Heart right ventricle (tissue), 16 donors: ENCODE results near the gene SLC25A41. TPM values are rescaled to one million over a fixed set of nuclear protein-coding genes. Genes with fewer than 3 reads are reported as not detected.

Source experiments
- ATAC-seq, 8 donors: fragments of 200-7000 bp; cut with Tn5 transposase; one replicate each; pipeline ENCODE4 v1.9.1; 2020; ENCODE audit warnings: mild to moderate bottlenecking in 8 of 8, moderate library complexity in 8 of 8, moderate number of reproducible peaks in 1 of 8
- DNase-seq, 2 donors: peaks; one replicate each; pipeline ENCODE4 v3.0.0-alpha.2; 2020
- H3K27ac ChIP-seq, 10 donors: fragments of 200-600 bp; sonication (generic) in 2 of 10; one replicate each; pipeline versions ENCODE4 v1.5.0 to v1.8.0; 2020 to 2022; ENCODE audit warnings: mild to moderate bottlenecking in 3 of 10
- H3K27me3 ChIP-seq, 7 donors: fragments of 200-600 bp; one replicate each; pipeline ENCODE4 v1.8.0; 2021 to 2022; ENCODE audit warnings: mild to moderate bottlenecking in 2 of 7
- H3K36me3 ChIP-seq, 9 donors: fragments of 200-600 bp; sonication (generic) in 1 of 9; one replicate each; pipeline versions ENCODE4 v1.5.0 to v1.8.0; 2020 to 2022; ENCODE audit warnings: mild to moderate bottlenecking in 2 of 9
- H3K4me1 ChIP-seq, 9 donors: fragments of 200-600 bp; sonication (generic) in 1 of 9; one replicate each; pipeline versions ENCODE4 v1.5.0 to v1.8.0; 2020 to 2022; ENCODE audit warnings: mild to moderate bottlenecking in 4 of 9
- H3K4me3 ChIP-seq, 10 donors: fragments of 200-600 bp; sonication (generic) in 2 of 10; one replicate each; pipeline versions ENCODE4 v1.5.0 to v1.8.0; 2020 to 2022; ENCODE audit warnings: mild to moderate bottlenecking in 7 of 10, moderate library complexity in 2 of 10
- H3K9me3 ChIP-seq, 11 donors: fragments of 200-600 bp in 10 of 11; sonication (generic) in 2 of 11; one replicate each; pipeline versions ENCODE4 v1.5.0 to v1.8.0; 2013 to 2022; ENCODE audit warnings: mild to moderate bottlenecking in 2 of 11, control low read depth in 1 of 11, moderate library complexity in 1 of 11
- WGBS, 2 donors: extraction: QIAGEN DNeasy Blood & Tissue Kit; methylation state at CpG; one replicate each; pipeline ENCODE4 v1.1.7; 2013; ENCODE audit warnings: inconsistent platforms in 1 of 2; 5-methylcytosine and 5-hydroxymethylcytosine counted together
- intact Hi-C, 10 donors: fragments of 100-400 bp; cut with DNase I; formaldehyde crosslinking; loops; one replicate each; pipeline versions ENCODE4 v1.11.1 to v1.14.2; 2022
- polyA plus RNA-seq, 2 donors: library from polyadenylated mRNA; stranded (reverse); fragments of 200-250 nt; gene quantifications; one replicate each; pipeline ENCODE4 v1.2.3, GENCODE V29; 2013
- total RNA-seq, 10 donors: library from RNA; stranded (reverse); fragmentation: NEBNext Ultra II Directional in 3 of 10; extraction: Animal tissue kit (Norgen Biotek cat#: 25700) in 3 of 10; gene quantifications; one replicate each; pipeline versions ENCODE4 v1.2.1 to v1.2.4, GENCODE V29; 2021 to 2023
- TF ChIP-seq, protein P1 (sequence below), 9 donors: fragments of 200-600 bp; sonication (generic) in 2 of 9; IDR thresholded peaks; one replicate each; pipeline versions ENCODE4 v1.5.0 to v1.8.0; 2021 to 2022; ENCODE audit warnings: antibody characterized with exemption in 9 of 9, mild to moderate bottlenecking in 5 of 9, moderate library complexity in 1 of 9
- donor health status: Arrhythmogenic right ventricular cardiomyopathy.
- donor health status: ischemic (EF 13 %, LVEDD 7.1; RV severe dilation, severe dysfunction).
- donor health status: healthy with polysubstance abuse.
- donor health status: DM: no; HTN: yes; CAD: no.
- donor health status: DM: no; HTN: no; CAD: no.
- donor health status: ischemic (EF 25% LVEDD 6.9; RV normal size, moderate dysfunction).
- donor health status: ischemic (EF 25% LVEDD 5.7; RV mildly dilated, moderate dysfunction).
- donor health status: healthy.
- donor health status: DM: yes; HTN: yes; CAD: no.
- donor health status: Ischemic cardiomyopathy.
- donor health status: ischemic (EF 35%, LVEDD 5.7; RV mildly dilated, moderate dysfunction).
- donor health status: nonischemic (EF 11% LVEDD 7.7; RV severe dilation, severe dysfunction).
- donor health status: DM: yes; HTN: yes; CAD: no.
- donor health status: PGD.
- donor health status: ischemic (EF 29% LVEDD 5.4; RV normal size, mild dysfunction).
- donor health status: nonischemic (EF 23%, LVEDD 6.1; RV moderate dilation, normal function).

The SLC25A41 gene
- total and polyA plus RNA-seq, 12 donors, result 0.17 to 1.7 (median 0.44) TPM; not detected in 4

DNA sequence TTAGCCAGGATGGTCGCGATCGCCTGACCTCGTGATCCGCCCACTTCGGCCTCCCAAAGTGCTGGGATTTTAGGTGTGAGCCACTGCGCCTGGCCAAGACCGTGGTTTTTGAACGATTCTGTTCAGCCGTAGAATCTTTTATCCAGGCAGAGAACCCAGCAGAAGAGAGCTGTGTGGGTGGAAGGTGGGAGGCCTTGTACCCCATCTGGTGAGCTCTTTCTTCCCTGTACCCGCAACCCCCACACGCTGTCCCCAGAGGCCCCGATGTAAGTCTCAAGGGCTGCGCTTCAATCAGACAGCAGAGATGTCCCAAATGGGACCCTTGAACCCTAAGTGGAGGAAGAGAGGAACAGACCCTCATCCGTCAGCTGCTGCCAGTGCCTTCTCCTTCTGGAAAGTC, 22.4 kb upstream of the SLC25A41 start:
- peaks cover 0 to 24% (median 10%) of the 10 kb centered on the region in 11 donors for H3K9me3 ChIP-seq
- peaks cover 0 to 10% (median 0%) of the 10 kb centered on the region in 7 donors for H3K27me3 ChIP-seq
- no peak overlapping the region for H3K4me3 ChIP-seq
- WGBS, 2 donors, result 88 to 96% methylated on average over 15 of the region's 15 CpGs
- TF ChIP-seq, protein P1, sequence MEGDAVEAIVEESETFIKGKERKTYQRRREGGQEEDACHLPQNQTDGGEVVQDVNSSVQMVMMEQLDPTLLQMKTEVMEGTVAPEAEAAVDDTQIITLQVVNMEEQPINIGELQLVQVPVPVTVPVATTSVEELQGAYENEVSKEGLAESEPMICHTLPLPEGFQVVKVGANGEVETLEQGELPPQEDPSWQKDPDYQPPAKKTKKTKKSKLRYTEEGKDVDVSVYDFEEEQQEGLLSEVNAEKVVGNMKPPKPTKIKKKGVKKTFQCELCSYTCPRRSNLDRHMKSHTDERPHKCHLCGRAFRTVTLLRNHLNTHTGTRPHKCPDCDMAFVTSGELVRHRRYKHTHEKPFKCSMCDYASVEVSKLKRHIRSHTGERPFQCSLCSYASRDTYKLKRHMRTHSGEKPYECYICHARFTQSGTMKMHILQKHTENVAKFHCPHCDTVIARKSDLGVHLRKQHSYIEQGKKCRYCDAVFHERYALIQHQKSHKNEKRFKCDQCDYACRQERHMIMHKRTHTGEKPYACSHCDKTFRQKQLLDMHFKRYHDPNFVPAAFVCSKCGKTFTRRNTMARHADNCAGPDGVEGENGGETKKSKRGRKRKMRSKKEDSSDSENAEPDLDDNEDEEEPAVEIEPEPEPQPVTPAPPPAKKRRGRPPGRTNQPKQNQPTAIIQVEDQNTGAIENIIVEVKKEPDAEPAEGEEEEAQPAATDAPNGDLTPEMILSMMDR (IDR thresholded peaks at IDR 0.05), result no peak
- intact Hi-C loops, result no loop called here
- H3K36me3 ChIP-seq, result peaks cover 0 to 62% (median 16%) of the 10 kb centered on the region in 9 donors
- ATAC-seq (no peak), DNase-seq (no peak)
- peaks cover 5 to 23% (median 15%) of the 10 kb centered on the region in 9 donors for H3K4me1 ChIP-seq
- no peak overlapping the region for H3K27ac ChIP-seq

DNA sequence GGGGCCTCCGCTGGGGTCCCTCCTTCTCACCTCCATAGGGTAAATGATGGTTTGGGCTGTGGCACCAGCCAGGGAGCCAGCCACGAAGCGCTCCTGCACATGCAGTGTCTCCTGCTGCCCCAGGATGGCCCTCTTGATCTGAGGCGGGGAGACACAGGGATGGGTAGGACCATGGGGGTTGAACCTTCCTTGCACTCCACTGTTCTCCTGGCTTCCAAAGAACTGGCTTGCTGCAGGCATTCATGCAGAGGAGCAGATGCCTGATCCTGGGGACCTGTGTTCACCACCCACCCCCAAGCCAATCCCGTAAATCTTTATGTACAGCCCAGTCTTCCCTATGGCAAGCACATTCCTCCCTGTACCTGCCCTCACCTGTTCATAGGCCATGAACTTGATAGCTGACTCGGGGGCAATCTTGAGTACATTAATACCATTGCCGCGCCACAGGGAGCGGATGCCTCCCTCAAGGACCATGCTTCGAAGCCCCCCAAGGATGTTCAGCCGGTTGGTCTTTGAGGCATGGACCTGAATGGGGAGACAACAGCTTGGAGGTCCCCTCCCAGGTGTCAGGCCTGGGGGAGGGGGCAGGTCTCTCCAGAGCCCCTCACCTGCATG, 20.5 kb upstream of the SLC25A41 start:
- H3K4me3 ChIP-seq, result no peak overlapping the region
- peaks cover 4 to 14% (median 8%) of the 10 kb centered on the region in 9 donors for H3K4me1 ChIP-seq
- intact Hi-C loops, result no loop called here
- H3K36me3 ChIP-seq, result peaks cover 0 to 74% (median 16%) of the 10 kb centered on the region in 9 donors
- peaks cover 0 to 3% (median 0%) of the 10 kb centered on the region in 7 donors for H3K27me3 ChIP-seq
- H3K9me3 ChIP-seq, result peaks cover 0 to 24% (median 10%) of the 10 kb centered on the region in 11 donors
- TF ChIP-seq, protein P1 (IDR thresholded peaks at IDR 0.05), result no peak
- ATAC-seq, result no peak
- no peak overlapping the region for H3K27ac ChIP-seq
- 97% methylated on average over 11 of the region's 11 CpGs for WGBS, 2 donors
- no peak for DNase-seq

DNA sequence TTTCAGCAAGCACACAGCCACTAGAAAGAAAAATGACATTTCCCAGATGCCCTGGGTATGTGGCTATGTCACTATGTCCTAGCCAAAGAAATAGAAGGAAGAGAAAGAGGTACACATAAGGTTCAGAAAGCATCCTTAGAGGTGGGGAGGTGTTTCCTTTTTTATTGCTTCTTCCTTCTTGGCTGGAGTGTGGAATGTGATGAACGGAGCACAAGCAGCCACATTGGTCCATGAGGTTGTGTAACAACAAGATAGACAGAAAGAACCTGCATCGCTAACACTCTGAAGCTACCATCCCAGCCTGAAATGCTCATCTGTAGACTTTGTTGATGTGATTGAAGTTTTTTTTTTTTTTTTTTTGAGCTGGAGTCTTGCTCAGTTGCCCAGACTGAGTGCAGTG, 19.3 kb upstream of the SLC25A41 start:
- intact Hi-C loops, result no loop called here
- TF ChIP-seq, protein P1 (IDR thresholded peaks at IDR 0.05), result no peak
- DNase-seq (no peak), ATAC-seq (no peak)
- Histone ChIP-seq H3K4me1 (peaks cover 0 to 2% (median 0%) of the 10 kb centered on the region in 9 donors), H3K27ac (no peak overlapping the region), H3K36me3 (peaks cover 0 to 75% (median 16%) of the 10 kb centered on the region in 9 donors), H3K9me3 (peaks cover 0 to 24% (median 10%) of the 10 kb centered on the region in 11 donors), H3K27me3 (no peaks in the 10 kb centered on the region), H3K4me3 (no peak overlapping the region)
- WGBS, 2 donors, result 100% methylated on average over 2 of the region's 2 CpGs

DNA sequence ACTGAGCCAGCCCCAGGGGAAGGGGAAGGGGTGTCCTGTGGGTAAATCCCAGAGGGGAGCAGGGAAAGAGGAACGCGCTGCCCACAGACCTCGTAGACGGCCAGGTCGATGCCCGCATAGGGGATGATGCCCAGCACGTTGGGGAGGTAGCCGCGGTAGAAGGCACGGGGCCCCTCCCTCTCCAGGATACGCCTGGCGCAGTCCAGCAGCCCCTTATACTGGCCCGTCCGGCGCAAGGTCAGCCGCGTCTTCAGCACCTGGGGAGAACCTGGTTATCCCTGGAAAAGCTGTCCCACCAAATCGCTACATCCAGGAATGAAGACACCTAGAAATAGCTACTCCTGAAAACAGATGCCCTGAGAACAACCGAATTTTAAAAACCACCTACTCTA, 18.7 kb upstream of the SLC25A41 start:
- Histone ChIP-seq H3K4me1 (no peaks in the 10 kb centered on the region), H3K4me3 (no peak overlapping the region), H3K27ac (no peak overlapping the region), H3K9me3 (peaks cover 0 to 25% (median 10%) of the 10 kb centered on the region in 11 donors), H3K27me3 (no peaks in the 10 kb centered on the region), H3K36me3 (peaks cover 0 to 77% (median 16%) of the 10 kb centered on the region in 9 donors)
- intact Hi-C loops, result no loop called here
- ATAC-seq (no peak), DNase-seq (no peak)
- TF ChIP-seq, protein P1 (IDR thresholded peaks at IDR 0.05), result no peak
- 95 to 97% methylated on average over 19 of the region's 19 CpGs for WGBS, 2 donors
